Ammon's horn (tissue), 1 donor: ENCODE results near the gene ZSWIM6.

ENCODE experiments used
- DNase-seq: peaks from one replicate; pipeline ENCODE4 v3.0.0-alpha.2; 2016; ENCODE audit warnings: low spot score

Gene ZSWIM6

GRCh38 chr5:61538722-61539501, 206.9 kb downstream of the ZSWIM6 start:
- DNase-seq = no peak

GRCh38 chr5:61549530-61549929, 217.5 kb downstream of the ZSWIM6 start:
- no peak for DNase-seq

GRCh38 chr5:61551637-61552313, 219.7 kb downstream of the ZSWIM6 start:
- DNase-seq = no peak

GRCh38 chr5:61559146-61559545, 227.1 kb downstream of the ZSWIM6 start:
- DNase-seq = no peak

GRCh38 chr5:61559722-61560121, 227.7 kb downstream of the ZSWIM6 start:
- DNase-seq = no peak

GRCh38 chr5:61563401-61563800, 231.3 kb downstream of the ZSWIM6 start:
- no peak for DNase-seq

- no peak for DNase-seq
Measured at GRCh38 chr5:61567337-61567736, 235.3 kb downstream of the ZSWIM6 start.

GRCh38 chr5:61569353-61569752, 237.3 kb downstream of the ZSWIM6 start:
- no peak for DNase-seq

- no peak for DNase-seq
Measured at GRCh38 chr5:61570767-61571166, 238.7 kb downstream of the ZSWIM6 start.

- DNase-seq = no peak
Measured at GRCh38 chr5:61572959-61573358, 240.9 kb downstream of the ZSWIM6 start.

GRCh38 chr5:61575103-61575502, 243.0 kb downstream of the ZSWIM6 start:
- no peak for DNase-seq

- DNase-seq = no peak
Measured at GRCh38 chr5:61575581-61575980, 243.5 kb downstream of the ZSWIM6 start.

- DNase-seq = no peak
Measured at GRCh38 chr5:61576556-61576955, 244.5 kb downstream of the ZSWIM6 start.

- DNase-seq = no peak
Measured at GRCh38 chr5:61578858-61579503, 246.9 kb downstream of the ZSWIM6 start.

- no peak for DNase-seq
Measured at GRCh38 chr5:61582205-61582820, 250.3 kb downstream of the ZSWIM6 start.

- no peak for DNase-seq
Measured at GRCh38 chr5:61582887-61583286, 250.8 kb downstream of the ZSWIM6 start.

- peak; percentile 26 for DNase-seq
Measured at GRCh38 chr5:61586096-61587084, 254.3 kb downstream of the ZSWIM6 start.

GRCh38 chr5:61587125-61587524, 255.1 kb downstream of the ZSWIM6 start:
- DNase-seq = no peak

- DNase-seq = no peak
Measured at GRCh38 chr5:61588216-61588615, 256.2 kb downstream of the ZSWIM6 start.

GRCh38 chr5:61589946-61590345, 257.9 kb downstream of the ZSWIM6 start:
- DNase-seq = no peak

- DNase-seq = no peak
Measured at GRCh38 chr5:61590473-61590872, 258.4 kb downstream of the ZSWIM6 start.
